CD4-positive, CD25-positive, alpha-beta regulatory T cell (primary cell): ENCODE measurements around the gene VAV3. TPM values are rescaled to one million over a fixed set of nuclear protein-coding genes. Genes with fewer than 3 reads are reported as not detected.
A peak's percentile ranks its signal among the peaks of the same experiment; 100 is the strongest.

Experiments used
- ATAC-seq, 2 donors: fragments of 150-1000 bp; cut with Tn5 transposase; one replicate each; pipeline ENCODE4 v1.10.0; 2021; ENCODE audit warnings: low read depth in 2 of 2, moderate number of reproducible peaks in 2 of 2, moderate library complexity in 1 of 2
- DNase-seq, 3 donors: peaks; one replicate each; pipeline versions ENCODE4 v3.0.0 to v3.0.0-alpha.2; 2012 to 2022; ENCODE audit warnings: mixed read lengths in 1 of 3
- H3K27ac ChIP-seq: one replicate; pipeline ENCODE4 v1.7.0; 2013; ENCODE audit warnings: mild to moderate bottlenecking, low read length; ENCODE audit not compliant: insufficient read depth, poor library complexity, severe bottlenecking
- H3K27me3 ChIP-seq: one replicate; pipeline ENCODE4 v1.7.0; 2013; ENCODE audit warnings: low read length; ENCODE audit not compliant: control insufficient read depth, insufficient read depth
- H3K36me3 ChIP-seq: one replicate; pipeline ENCODE4 v1.7.0; 2013; ENCODE audit warnings: mild to moderate bottlenecking, low read length, moderate library complexity; ENCODE audit not compliant: control insufficient read depth, insufficient read depth
- H3K4me1 ChIP-seq: 2 replicates; pipeline ENCODE4 v1.7.0; 2013; ENCODE audit warnings: mild to moderate bottlenecking, low read length; ENCODE audit not compliant: insufficient read depth, control insufficient read depth, poor library complexity, severe bottlenecking
- H3K4me3 ChIP-seq: one replicate; pipeline ENCODE4 v1.7.0; 2013; ENCODE audit warnings: low read depth, mild to moderate bottlenecking, low read length, moderate library complexity
- H3K9me3 ChIP-seq, 2 experiments: 1 replicate in 1 of 2; 2 replicates in 1 of 2; pipeline ENCODE4 v1.7.0; 2013; ENCODE audit warnings: low read length in 2 of 2, mild to moderate bottlenecking in 1 of 2, moderate library complexity in 1 of 2; ENCODE audit not compliant: control insufficient read depth in 2 of 2
- H3K27ac Mint-ChIP-seq, 3 donors: one replicate each; pipeline ENCODE4 v1.8.0; 2020 to 2022; ENCODE audit warnings: mild to moderate bottlenecking in 3 of 3, mixed read lengths in 3 of 3, moderate library complexity in 2 of 3
- H3K27me3 Mint-ChIP-seq: one replicate; pipeline ENCODE4 v1.8.0; 2022; ENCODE audit warnings: mild to moderate bottlenecking, mixed read lengths
- H3K36me3 Mint-ChIP-seq: one replicate; pipeline ENCODE4 v1.8.0; 2020; ENCODE audit warnings: mixed read lengths
- H3K4me1 Mint-ChIP-seq, 4 donors: one replicate each; pipeline ENCODE4 v1.8.0; 2020 to 2022; ENCODE audit warnings: mixed read lengths in 4 of 4, mild to moderate bottlenecking in 1 of 4
- H3K4me3 Mint-ChIP-seq, 4 donors: one replicate each; pipeline ENCODE4 v1.8.0; 2020 to 2022; ENCODE audit warnings: mild to moderate bottlenecking in 4 of 4, mixed read lengths in 4 of 4, moderate library complexity in 3 of 4
- H3K9me3 Mint-ChIP-seq, 7 donors: one replicate each; pipeline ENCODE4 v1.8.0; 2020 to 2022; ENCODE audit warnings: mixed read lengths in 7 of 7, mild to moderate bottlenecking in 3 of 7, moderate library complexity in 2 of 7
- polyA plus RNA-seq, 4 donors: library from polyadenylated mRNA; unstranded; fragments of 300-500 nt; fragmentation: Illumina TruSeq; gene quantifications; one replicate each; pipeline ENCODE4 v1.2.3, GENCODE V29; 2021
- total RNA-seq: library from RNA; stranded (reverse); gene quantifications from one replicate; pipeline ENCODE4 v1.2.3, GENCODE V29; 2022

VAV3 gene
- total and polyA plus RNA-seq, 5 donors from 2014 or later, result 6.2 to 21.5 (median 11.1) TPM

DNA sequence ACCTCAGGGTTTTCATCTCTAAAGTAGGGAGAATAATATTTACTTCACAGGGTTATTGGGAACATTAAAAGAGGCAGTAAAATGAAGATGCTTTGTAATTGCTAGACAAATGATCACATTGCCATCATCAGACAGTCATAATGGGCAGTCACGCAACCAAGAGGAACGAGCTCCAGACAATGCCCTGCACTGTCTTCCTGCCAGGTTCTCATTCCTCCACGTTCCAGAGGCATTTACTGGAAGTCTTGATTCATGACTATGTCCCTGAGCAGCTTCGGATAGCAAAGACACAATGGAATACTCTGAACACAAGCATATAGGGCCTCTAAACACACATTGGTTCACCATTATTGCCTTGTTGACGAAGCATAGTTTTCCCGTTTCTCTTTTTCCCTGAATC, 434.4 kb downstream of the VAV3 start:
- Histone ChIP-seq H3K27ac (no peak overlapping the region), H3K9me3 (no peaks in the 10 kb centered on the region), H3K27me3 (peaks cover 6% of the 10 kb centered on the region), H3K4me3 (no peak overlapping the region), H3K4me1 (no peaks in the 10 kb centered on the region), H3K36me3 (no peaks in the 10 kb centered on the region)
- H3K27ac Mint-ChIP-seq, result no peak overlapping the region
- peaks cover 0 to 3% (median 0%) of the 10 kb centered on the region in 4 donors for H3K4me1 Mint-ChIP-seq
- no peaks in the 10 kb centered on the region for H3K9me3 Mint-ChIP-seq
- H3K27me3 Mint-ChIP-seq, result peaks cover 13% of the 10 kb centered on the region
- no peaks in the 10 kb centered on the region for H3K36me3 Mint-ChIP-seq
- no peak for DNase-seq
- no peak overlapping the region for H3K4me3 Mint-ChIP-seq
- ATAC-seq, result no peak

DNA sequence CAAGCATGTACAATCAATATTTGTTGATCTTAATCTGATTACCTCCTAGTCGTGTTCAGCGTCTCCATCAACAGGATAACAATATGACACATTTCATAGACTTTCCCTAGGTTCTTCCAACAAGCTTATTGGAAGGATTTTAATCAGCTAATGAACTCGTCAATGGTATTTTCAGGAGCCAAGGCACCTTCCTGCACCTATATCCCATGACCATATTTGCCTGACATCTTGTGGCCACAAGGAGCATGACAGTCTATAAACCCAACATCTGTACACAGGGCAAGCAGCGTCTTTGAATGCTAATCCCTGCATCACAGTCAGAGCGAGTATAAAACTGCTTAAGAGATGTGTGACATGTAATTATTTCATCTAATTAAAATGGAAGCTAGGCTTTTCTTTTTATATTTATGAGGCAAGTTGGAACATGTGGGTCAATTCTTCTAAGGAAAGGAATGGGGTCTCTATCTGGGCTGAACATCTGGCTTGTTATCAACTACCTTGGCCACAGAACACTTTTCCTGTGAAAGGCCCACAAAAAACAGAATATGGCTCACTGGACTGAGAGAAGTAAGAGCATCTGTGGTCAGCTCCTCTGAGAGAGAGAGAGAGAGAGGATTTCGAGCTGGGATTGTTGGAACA, 435.4 kb downstream of the VAV3 start:
- Histone ChIP-seq H3K9me3 (no peaks in the 10 kb centered on the region), H3K36me3 (no peaks in the 10 kb centered on the region), H3K4me1 (no peaks in the 10 kb centered on the region), H3K4me3 (no peak overlapping the region), H3K27ac (no peak overlapping the region), H3K27me3 (peaks cover 6% of the 10 kb centered on the region)
- H3K27me3 Mint-ChIP-seq, result peaks cover 7% of the 10 kb centered on the region
- peak in 1 of 3 donors; percentile 28 for DNase-seq
- H3K4me1 Mint-ChIP-seq, result peaks cover 0 to 3% (median 0%) of the 10 kb centered on the region in 4 donors
- ATAC-seq, result no peak
- H3K9me3 Mint-ChIP-seq, result no peaks in the 10 kb centered on the region
- H3K36me3 Mint-ChIP-seq, result no peaks in the 10 kb centered on the region
- H3K27ac Mint-ChIP-seq, result no peak overlapping the region
- H3K4me3 Mint-ChIP-seq, result no peak overlapping the region

DNA sequence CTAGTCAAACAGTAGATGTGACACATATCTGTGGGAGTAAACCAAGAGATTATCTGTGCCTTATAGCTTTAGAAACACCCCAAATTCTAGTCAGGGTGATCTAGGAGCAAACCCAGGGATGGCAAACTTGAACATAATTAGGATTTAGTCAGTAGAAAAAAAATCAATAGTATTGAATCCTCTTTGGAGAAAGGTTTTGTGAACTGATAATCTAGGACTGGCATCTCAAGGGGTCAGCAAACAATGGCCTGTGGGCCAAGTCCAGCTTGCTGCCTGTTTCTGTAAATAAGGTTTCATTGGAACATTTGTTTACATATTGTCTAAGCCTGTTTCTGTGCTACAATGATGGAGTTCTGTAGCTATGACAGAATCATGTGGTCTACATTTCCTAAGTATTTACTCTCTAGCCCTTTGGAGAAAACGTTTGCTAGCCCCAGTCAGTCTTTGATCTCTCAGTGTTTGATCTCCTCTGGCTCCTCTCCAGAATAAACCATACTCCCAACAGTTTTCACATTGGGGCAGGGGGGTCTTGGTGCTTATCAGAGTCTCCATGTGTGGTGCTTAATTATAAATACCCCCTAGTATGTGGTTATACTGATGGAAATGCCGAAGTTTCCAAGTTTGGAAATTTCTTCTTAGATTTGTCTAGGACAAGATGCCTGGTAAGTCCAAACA, 438.3 kb downstream of the VAV3 start:
- H3K27me3 ChIP-seq, result peaks cover 6% of the 10 kb centered on the region
- H3K4me1 Mint-ChIP-seq, result peaks cover 0 to 3% (median 0%) of the 10 kb centered on the region in 4 donors
- no peaks in the 10 kb centered on the region for H3K9me3 Mint-ChIP-seq
- H3K4me3 ChIP-seq, result no peak overlapping the region
- no peak for ATAC-seq
- no peak overlapping the region for H3K27ac ChIP-seq
- no peaks in the 10 kb centered on the region for H3K9me3 ChIP-seq
- no peaks in the 10 kb centered on the region for H3K36me3 ChIP-seq
- H3K36me3 Mint-ChIP-seq, result no peaks in the 10 kb centered on the region
- no peak overlapping the region for H3K4me3 Mint-ChIP-seq
- H3K4me1 ChIP-seq, result no peaks in the 10 kb centered on the region
- H3K27ac Mint-ChIP-seq, result no peak overlapping the region
- no peak for DNase-seq
- no peaks in the 10 kb centered on the region for H3K27me3 Mint-ChIP-seq

DNA sequence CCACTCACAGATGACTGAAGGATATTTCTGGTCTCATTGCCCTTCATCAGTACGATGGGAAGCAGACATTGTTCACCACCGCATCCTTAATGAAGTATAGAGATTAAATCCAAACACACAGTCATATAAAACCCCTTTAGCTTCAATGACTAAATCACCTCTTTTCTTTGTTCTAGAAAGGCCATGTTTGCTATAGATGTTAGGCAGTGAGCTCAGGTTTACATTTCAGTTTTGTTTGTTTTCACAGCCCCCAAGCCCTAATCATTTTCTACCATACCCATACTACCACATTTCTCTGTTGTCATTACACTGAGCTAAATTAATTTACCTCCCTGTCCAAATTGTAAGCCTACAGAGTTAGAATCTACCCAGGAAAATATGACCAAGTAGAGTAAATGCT, 439.0 kb downstream of the VAV3 start:
- Histone ChIP-seq H3K27me3 (peaks cover 6% of the 10 kb centered on the region), H3K4me1 (no peaks in the 10 kb centered on the region), H3K36me3 (no peaks in the 10 kb centered on the region), H3K4me3 (no peak overlapping the region), H3K9me3 (no peaks in the 10 kb centered on the region), H3K27ac (no peak overlapping the region)
- no peaks in the 10 kb centered on the region for H3K27me3 Mint-ChIP-seq
- no peak overlapping the region for H3K27ac Mint-ChIP-seq
- H3K4me1 Mint-ChIP-seq, result peaks cover 0 to 3% (median 0%) of the 10 kb centered on the region in 4 donors
- H3K36me3 Mint-ChIP-seq, result no peaks in the 10 kb centered on the region
- H3K9me3 Mint-ChIP-seq, result peaks cover 0 to 2% (median 0%) of the 10 kb centered on the region in 7 donors
- H3K4me3 Mint-ChIP-seq, result no peak overlapping the region
- no peak for ATAC-seq
- no peak for DNase-seq

DNA sequence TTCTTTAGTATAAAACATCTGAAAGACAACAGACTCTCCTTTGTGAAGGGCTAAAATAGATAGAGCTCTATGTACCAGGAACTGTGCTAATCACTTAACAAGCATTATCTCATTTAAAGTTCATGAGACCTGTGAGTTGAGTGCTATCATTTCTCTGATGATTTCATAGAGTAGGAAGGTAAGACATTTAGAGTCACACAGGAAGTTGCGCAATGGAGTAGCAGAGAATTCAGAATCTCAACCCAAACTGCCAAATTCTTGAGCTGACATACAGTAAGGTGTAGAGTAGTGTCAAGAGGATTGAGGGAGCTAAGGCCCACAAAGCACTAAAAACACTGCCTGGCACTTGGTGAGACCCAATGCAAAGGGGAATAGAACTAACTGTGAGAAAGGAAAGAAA, 439.8 kb downstream of the VAV3 start:
- no peaks in the 10 kb centered on the region for H3K27me3 Mint-ChIP-seq
- DNase-seq, result peak in 1 of 3 donors; percentile 2
- peaks cover 0 to 2% (median 0%) of the 10 kb centered on the region in 7 donors for H3K9me3 Mint-ChIP-seq
- Histone ChIP-seq H3K4me1 (no peaks in the 10 kb centered on the region), H3K9me3 (no peaks in the 10 kb centered on the region), H3K27me3 (peaks cover 6% of the 10 kb centered on the region), H3K36me3 (no peaks in the 10 kb centered on the region), H3K4me3 (no peak overlapping the region), H3K27ac (no peak overlapping the region)
- no peaks in the 10 kb centered on the region for H3K36me3 Mint-ChIP-seq
- H3K27ac Mint-ChIP-seq, result no peak overlapping the region
- H3K4me1 Mint-ChIP-seq, result peaks cover 0 to 3% (median 0%) of the 10 kb centered on the region in 4 donors
- H3K4me3 Mint-ChIP-seq, result no peak overlapping the region
- no peak for ATAC-seq

DNA sequence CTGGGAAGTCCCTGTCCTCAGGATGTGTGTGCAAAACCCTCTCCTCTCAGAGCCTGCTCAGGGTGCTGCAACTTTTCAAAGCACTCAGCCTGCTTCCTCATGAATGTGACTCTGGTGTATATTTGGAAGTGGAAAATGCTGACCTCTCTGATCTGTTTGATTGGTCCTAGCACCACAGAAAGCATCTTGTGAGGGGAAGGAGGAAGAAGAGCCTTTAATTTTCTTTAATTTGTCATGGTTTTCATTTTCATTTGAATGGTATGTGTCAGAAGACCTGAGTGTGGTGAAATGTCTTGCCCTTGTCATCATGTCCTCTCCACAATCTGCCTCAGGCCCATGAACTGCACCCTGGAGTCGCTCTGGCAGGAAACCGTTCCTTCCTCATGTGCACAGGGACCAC, 440.7 kb downstream of the VAV3 start:
- H3K27me3 Mint-ChIP-seq, result no peaks in the 10 kb centered on the region
- ATAC-seq (no peak), DNase-seq (no peak)
- no peak overlapping the region for H3K27ac Mint-ChIP-seq
- H3K36me3 Mint-ChIP-seq, result no peaks in the 10 kb centered on the region
- no peak overlapping the region for H3K4me3 Mint-ChIP-seq
- Histone ChIP-seq H3K27me3 (peaks cover 3% of the 10 kb centered on the region), H3K4me1 (no peaks in the 10 kb centered on the region), H3K4me3 (no peak overlapping the region), H3K9me3 (no peaks in the 10 kb centered on the region), H3K36me3 (no peaks in the 10 kb centered on the region), H3K27ac (no peak overlapping the region)
- H3K9me3 Mint-ChIP-seq, result peaks cover 0 to 2% (median 0%) of the 10 kb centered on the region in 7 donors
- H3K4me1 Mint-ChIP-seq, result no peaks in the 10 kb centered on the region

DNA sequence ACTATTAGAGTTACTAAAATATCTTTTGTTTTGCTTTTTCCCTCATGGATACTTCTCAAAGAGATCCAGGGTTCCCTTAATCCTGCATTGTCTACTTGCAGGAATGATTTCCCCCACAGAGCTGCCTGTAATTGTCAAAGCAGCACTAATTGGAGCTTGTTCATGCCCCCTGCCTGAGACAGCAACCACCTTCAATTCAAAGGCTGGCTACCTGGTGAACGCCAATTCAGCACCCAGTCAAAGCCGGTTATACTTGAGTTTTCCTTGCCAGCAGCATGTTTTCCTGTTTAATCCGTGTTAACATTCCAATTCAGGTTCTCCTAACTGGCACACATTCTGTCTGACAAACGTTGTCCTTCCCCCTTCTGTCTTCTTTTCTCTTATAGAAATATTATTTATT, 441.2 kb downstream of the VAV3 start:
- Mint-ChIP-seq H3K27ac (no peak overlapping the region), H3K4me3 (no peak overlapping the region), H3K36me3 (no peaks in the 10 kb centered on the region), H3K4me1 (no peaks in the 10 kb centered on the region), H3K27me3 (no peaks in the 10 kb centered on the region), H3K9me3 (peaks cover 0 to 4% (median 0%) of the 10 kb centered on the region in 7 donors)
- Histone ChIP-seq H3K4me3 (no peak overlapping the region), H3K27me3 (peaks cover 3% of the 10 kb centered on the region), H3K9me3 (no peaks in the 10 kb centered on the region), H3K4me1 (no peaks in the 10 kb centered on the region), H3K36me3 (no peaks in the 10 kb centered on the region), H3K27ac (no peak overlapping the region)
- ATAC-seq, result no peak
- no peak for DNase-seq

DNA sequence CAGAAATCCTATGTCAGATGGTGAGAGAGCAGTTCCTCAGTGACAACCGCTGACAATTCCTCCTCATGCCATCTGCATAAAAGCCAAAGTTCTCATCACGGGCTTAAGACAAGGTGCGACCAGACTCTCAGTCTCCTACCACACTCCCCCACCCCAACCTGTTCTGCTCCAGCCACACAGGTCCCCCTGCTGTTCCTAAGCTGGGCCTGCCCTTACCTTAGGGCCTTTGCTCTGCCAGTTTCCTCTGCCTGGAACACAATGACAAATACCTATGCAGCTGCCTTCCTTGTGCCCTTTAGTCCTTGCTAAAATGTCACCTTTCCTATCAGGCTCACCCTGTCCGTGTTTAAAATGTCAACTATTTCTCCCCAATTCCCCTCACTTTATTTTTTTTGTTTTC, 441.9 kb downstream of the VAV3 start:
- no peak for DNase-seq
- Mint-ChIP-seq H3K9me3 (peaks cover 0 to 4% (median 0%) of the 10 kb centered on the region in 7 donors), H3K36me3 (no peaks in the 10 kb centered on the region), H3K27ac (no peak overlapping the region), H3K4me1 (no peaks in the 10 kb centered on the region), H3K27me3 (no peaks in the 10 kb centered on the region), H3K4me3 (no peak overlapping the region)
- ATAC-seq, result no peak
- Histone ChIP-seq H3K9me3 (no peaks in the 10 kb centered on the region), H3K27ac (no peak overlapping the region), H3K27me3 (peaks cover 3% of the 10 kb centered on the region), H3K36me3 (no peaks in the 10 kb centered on the region), H3K4me1 (no peaks in the 10 kb centered on the region), H3K4me3 (no peak overlapping the region)
